Heart right ventricle (tissue), 16 donors: Measurements from ENCODE around the gene MAN1A2. TPM values are rescaled to one million over a fixed set of nuclear protein-coding genes. Genes with fewer than 3 reads are reported as not detected.

Experiments used
- ATAC-seq, 8 donors: fragments of 200-7000 bp; cut with Tn5 transposase; one replicate each; pipeline ENCODE4 v1.9.1; 2020; ENCODE audit warnings: mild to moderate bottlenecking in 8 of 8, moderate library complexity in 8 of 8, moderate number of reproducible peaks in 1 of 8
- DNase-seq, 2 donors: peaks; one replicate each; pipeline ENCODE4 v3.0.0-alpha.2; 2020
- H3K27ac ChIP-seq, 10 donors: fragments of 200-600 bp; sonication (generic) in 2 of 10; one replicate each; pipeline versions ENCODE4 v1.5.0 to v1.8.0; 2020 to 2022; ENCODE audit warnings: mild to moderate bottlenecking in 3 of 10
- H3K27me3 ChIP-seq, 7 donors: fragments of 200-600 bp; one replicate each; pipeline ENCODE4 v1.8.0; 2021 to 2022; ENCODE audit warnings: mild to moderate bottlenecking in 2 of 7
- H3K36me3 ChIP-seq, 9 donors: fragments of 200-600 bp; sonication (generic) in 1 of 9; one replicate each; pipeline versions ENCODE4 v1.5.0 to v1.8.0; 2020 to 2022; ENCODE audit warnings: mild to moderate bottlenecking in 2 of 9
- H3K4me1 ChIP-seq, 9 donors: fragments of 200-600 bp; sonication (generic) in 1 of 9; one replicate each; pipeline versions ENCODE4 v1.5.0 to v1.8.0; 2020 to 2022; ENCODE audit warnings: mild to moderate bottlenecking in 4 of 9
- H3K4me3 ChIP-seq, 10 donors: fragments of 200-600 bp; sonication (generic) in 2 of 10; one replicate each; pipeline versions ENCODE4 v1.5.0 to v1.8.0; 2020 to 2022; ENCODE audit warnings: mild to moderate bottlenecking in 7 of 10, moderate library complexity in 2 of 10
- H3K9me3 ChIP-seq, 11 donors: fragments of 200-600 bp in 10 of 11; sonication (generic) in 2 of 11; one replicate each; pipeline versions ENCODE4 v1.5.0 to v1.8.0; 2013 to 2022; ENCODE audit warnings: mild to moderate bottlenecking in 2 of 11, control low read depth in 1 of 11, moderate library complexity in 1 of 11
- WGBS, 2 donors: extraction: QIAGEN DNeasy Blood & Tissue Kit; methylation state at CpG; one replicate each; pipeline ENCODE4 v1.1.7; 2013; ENCODE audit warnings: inconsistent platforms in 1 of 2; 5-methylcytosine and 5-hydroxymethylcytosine counted together
- intact Hi-C, 10 donors: fragments of 100-400 bp; cut with DNase I; formaldehyde crosslinking; loops; one replicate each; pipeline versions ENCODE4 v1.11.1 to v1.14.2; 2022
- polyA plus RNA-seq, 2 donors: library from polyadenylated mRNA; stranded (reverse); fragments of 200-250 nt; gene quantifications; one replicate each; pipeline ENCODE4 v1.2.3, GENCODE V29; 2013
- total RNA-seq, 10 donors: library from RNA; stranded (reverse); fragmentation: NEBNext Ultra II Directional in 3 of 10; extraction: Animal tissue kit (Norgen Biotek cat#: 25700) in 3 of 10; gene quantifications; one replicate each; pipeline versions ENCODE4 v1.2.1 to v1.2.4, GENCODE V29; 2021 to 2023
- TF ChIP-seq, protein P1 (sequence below), 9 donors: fragments of 200-600 bp; sonication (generic) in 2 of 9; IDR thresholded peaks; one replicate each; pipeline versions ENCODE4 v1.5.0 to v1.8.0; 2021 to 2022; ENCODE audit warnings: antibody characterized with exemption in 9 of 9, mild to moderate bottlenecking in 5 of 9, moderate library complexity in 1 of 9
- donor health status: Arrhythmogenic right ventricular cardiomyopathy.
- donor health status: ischemic (EF 13 %, LVEDD 7.1; RV severe dilation, severe dysfunction).
- donor health status: healthy with polysubstance abuse.
- donor health status: DM: no; HTN: yes; CAD: no.
- donor health status: DM: no; HTN: no; CAD: no.
- donor health status: ischemic (EF 25% LVEDD 6.9; RV normal size, moderate dysfunction).
- donor health status: ischemic (EF 25% LVEDD 5.7; RV mildly dilated, moderate dysfunction).
- donor health status: healthy.
- donor health status: DM: yes; HTN: yes; CAD: no.
- donor health status: Ischemic cardiomyopathy.
- donor health status: ischemic (EF 35%, LVEDD 5.7; RV mildly dilated, moderate dysfunction).
- donor health status: nonischemic (EF 11% LVEDD 7.7; RV severe dilation, severe dysfunction).
- donor health status: DM: yes; HTN: yes; CAD: no.
- donor health status: PGD.
- donor health status: ischemic (EF 29% LVEDD 5.4; RV normal size, mild dysfunction).
- donor health status: nonischemic (EF 23%, LVEDD 6.1; RV moderate dilation, normal function).

The MAN1A2 gene
- total and polyA plus RNA-seq, 12 donors, result 5.1 to 37.3 (median 26.0) TPM

DNA sequence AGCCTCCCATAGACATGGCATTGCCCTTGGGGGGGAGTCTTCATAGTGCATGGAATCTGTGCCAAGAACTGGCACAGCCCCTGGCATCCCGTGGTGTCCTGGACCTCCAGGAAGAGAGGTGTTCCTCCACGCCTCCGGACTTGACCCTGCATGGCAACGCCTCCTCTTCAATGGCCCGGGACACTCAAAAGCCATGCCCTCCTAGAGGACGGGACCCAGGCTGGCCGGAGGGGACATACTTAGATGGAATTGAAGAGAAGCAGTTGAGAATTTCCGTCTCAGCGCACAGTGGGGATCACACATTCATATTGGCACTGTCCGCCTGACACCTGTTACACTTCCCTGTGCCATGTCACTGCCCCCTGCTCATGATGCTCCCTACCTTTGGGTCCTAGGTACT lies 200.2 kb downstream of the MAN1A2 start:
- DNase-seq (no peak), ATAC-seq (no peak)
- TF ChIP-seq, protein P1, sequence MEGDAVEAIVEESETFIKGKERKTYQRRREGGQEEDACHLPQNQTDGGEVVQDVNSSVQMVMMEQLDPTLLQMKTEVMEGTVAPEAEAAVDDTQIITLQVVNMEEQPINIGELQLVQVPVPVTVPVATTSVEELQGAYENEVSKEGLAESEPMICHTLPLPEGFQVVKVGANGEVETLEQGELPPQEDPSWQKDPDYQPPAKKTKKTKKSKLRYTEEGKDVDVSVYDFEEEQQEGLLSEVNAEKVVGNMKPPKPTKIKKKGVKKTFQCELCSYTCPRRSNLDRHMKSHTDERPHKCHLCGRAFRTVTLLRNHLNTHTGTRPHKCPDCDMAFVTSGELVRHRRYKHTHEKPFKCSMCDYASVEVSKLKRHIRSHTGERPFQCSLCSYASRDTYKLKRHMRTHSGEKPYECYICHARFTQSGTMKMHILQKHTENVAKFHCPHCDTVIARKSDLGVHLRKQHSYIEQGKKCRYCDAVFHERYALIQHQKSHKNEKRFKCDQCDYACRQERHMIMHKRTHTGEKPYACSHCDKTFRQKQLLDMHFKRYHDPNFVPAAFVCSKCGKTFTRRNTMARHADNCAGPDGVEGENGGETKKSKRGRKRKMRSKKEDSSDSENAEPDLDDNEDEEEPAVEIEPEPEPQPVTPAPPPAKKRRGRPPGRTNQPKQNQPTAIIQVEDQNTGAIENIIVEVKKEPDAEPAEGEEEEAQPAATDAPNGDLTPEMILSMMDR (IDR thresholded peaks at IDR 0.05), result no peak
- H3K27ac ChIP-seq, result no peak overlapping the region
- no peaks in the 10 kb centered on the region for H3K36me3 ChIP-seq
- H3K4me1 ChIP-seq, result peaks cover 0 to 3% (median 0%) of the 10 kb centered on the region in 9 donors
- 91 to 95% methylated on average over 10 of the region's 10 CpGs for WGBS, 2 donors
- H3K9me3 ChIP-seq, result no peaks in the 10 kb centered on the region
- peaks cover 0 to 4% (median 0%) of the 10 kb centered on the region in 7 donors for H3K27me3 ChIP-seq
- no peak overlapping the region for H3K4me3 ChIP-seq
- intact Hi-C loops, result no loop called here

DNA sequence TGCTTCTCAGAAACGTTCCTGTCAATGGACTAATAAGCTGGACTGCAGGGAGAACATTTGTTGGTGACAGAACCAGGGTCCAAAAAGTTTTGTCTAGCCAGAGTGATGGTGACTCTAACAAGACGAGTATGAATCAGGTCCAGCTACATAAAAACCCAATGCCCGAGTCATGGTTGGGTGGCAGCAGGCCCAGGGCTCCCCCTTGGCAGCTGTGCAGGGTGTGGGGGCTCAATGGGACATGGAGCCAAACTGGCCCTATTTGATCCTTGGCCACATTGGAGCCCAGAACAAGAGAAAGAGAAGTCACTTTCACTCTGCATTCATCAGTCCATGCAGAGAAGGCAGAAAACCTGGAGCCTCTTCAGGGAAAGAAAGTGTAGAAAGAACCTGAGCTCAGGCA lies 200.7 kb downstream of the MAN1A2 start:
- ATAC-seq, result no peak
- DNase-seq, result no peak
- intact Hi-C loops, result no loop called here
- H3K4me1 ChIP-seq, result peaks cover 0 to 8% (median 0%) of the 10 kb centered on the region in 9 donors
- peaks cover 0 to 4% (median 0%) of the 10 kb centered on the region in 7 donors for H3K27me3 ChIP-seq
- no peaks in the 10 kb centered on the region for H3K36me3 ChIP-seq
- H3K9me3 ChIP-seq, result no peaks in the 10 kb centered on the region
- H3K27ac ChIP-seq, result no peak overlapping the region
- WGBS, 2 donors, result 68 to 81% methylated on average over 3 of the region's 3 CpGs
- TF ChIP-seq, protein P1 (IDR thresholded peaks at IDR 0.05), result no peak
- no peak overlapping the region for H3K4me3 ChIP-seq

DNA sequence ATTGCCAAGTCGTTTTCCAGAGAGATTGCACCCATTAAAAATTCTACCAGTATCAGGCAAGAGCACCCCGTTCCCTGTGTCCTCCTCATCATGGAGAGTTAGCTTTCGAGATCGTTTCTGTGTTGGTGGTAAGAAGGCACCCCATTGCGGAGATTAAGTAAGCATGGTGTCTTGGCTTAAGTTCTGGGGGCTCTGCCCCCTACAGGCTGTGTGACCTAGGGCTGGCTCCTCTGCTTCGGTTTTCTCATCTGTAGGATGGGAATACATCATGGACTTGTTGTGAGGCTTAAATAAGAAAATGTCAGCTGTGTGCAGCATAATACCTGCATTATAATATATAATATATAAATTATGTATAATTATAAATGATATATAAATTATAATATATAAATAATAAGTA lies 201.8 kb downstream of the MAN1A2 start:
- intact Hi-C loops, result no loop called here
- Histone ChIP-seq H3K4me1 (peaks cover 0 to 14% (median 0%) of the 10 kb centered on the region in 9 donors), H3K36me3 (no peaks in the 10 kb centered on the region), H3K9me3 (no peaks in the 10 kb centered on the region), H3K4me3 (no peak overlapping the region), H3K27ac (no peak overlapping the region), H3K27me3 (peaks cover 0 to 4% (median 0%) of the 10 kb centered on the region in 7 donors)
- WGBS, 2 donors, result 85 to 86% methylated on average over 6 of the region's 6 CpGs
- DNase-seq (no peak), ATAC-seq (no peak)
- TF ChIP-seq, protein P1 (IDR thresholded peaks at IDR 0.05), result no peak

DNA sequence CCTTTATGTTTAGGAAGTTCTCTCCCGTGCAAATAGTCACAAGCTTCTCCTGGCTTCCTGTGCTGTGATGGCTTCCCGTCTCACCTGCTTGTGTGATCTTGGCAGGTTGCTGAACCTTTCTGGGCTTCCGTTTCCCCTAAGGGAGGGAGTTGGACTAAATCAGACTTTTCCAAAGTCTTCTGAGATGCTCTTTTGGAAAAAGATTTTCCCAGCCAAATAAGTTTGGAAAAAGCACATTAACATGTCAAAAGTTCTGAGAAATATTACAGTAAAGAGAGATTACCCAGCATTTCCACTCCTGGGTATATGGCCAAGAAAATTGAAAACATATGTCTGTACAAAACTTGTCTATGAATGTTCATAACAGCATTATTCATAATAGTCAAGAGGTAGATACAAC lies 202.6 kb downstream of the MAN1A2 start:
- DNase-seq (no peak), ATAC-seq (no peak)
- Histone ChIP-seq H3K36me3 (no peaks in the 10 kb centered on the region), H3K27ac (no peak overlapping the region), H3K27me3 (peaks cover 0 to 4% (median 0%) of the 10 kb centered on the region in 7 donors), H3K9me3 (no peaks in the 10 kb centered on the region), H3K4me1 (peaks cover 0 to 14% (median 0%) of the 10 kb centered on the region in 9 donors), H3K4me3 (no peak overlapping the region)
- WGBS, 2 donors, result 52 to 59% methylated on average over 3 of the region's 3 CpGs
- TF ChIP-seq, protein P1 (IDR thresholded peaks at IDR 0.05), result no peak
- intact Hi-C loops, result no loop called here
